Natural killer cell (primary cell): Measurements from ENCODE around the gene SEPTIN3. TPM values are rescaled to one million over a fixed set of nuclear protein-coding genes. Genes with fewer than 3 reads are reported as not detected.

ENCODE experiments used
- ATAC-seq, 3 donors: fragments of 150-1000 bp in 2 of 3; fragments of 200-7000 bp in 1 of 3; cut with Tn5 transposase; 1 replicate in 1 of 3; 2 replicates in 2 of 3; pipeline ENCODE4 v1.10.0; 2021; ENCODE audit warnings: mild to moderate bottlenecking in 2 of 3, moderate library complexity in 2 of 3
- DNase-seq, 2 donors: peaks; one replicate each; pipeline versions ENCODE4 v3.0.0 to v3.0.0-alpha.2; 2013 to 2021; ENCODE audit warnings: mixed read lengths in 1 of 2
- H3K27ac ChIP-seq: one replicate; pipeline ENCODE4 v1.5.1; 2013; ENCODE audit warnings: mild to moderate bottlenecking, low read length
- H3K27me3 ChIP-seq: one replicate; pipeline ENCODE4 v1.6.1; 2013; ENCODE audit warnings: low read length; ENCODE audit not compliant: control insufficient read depth, insufficient read depth
- H3K36me3 ChIP-seq: one replicate; pipeline ENCODE4 v1.6.1; 2013; ENCODE audit warnings: low read length; ENCODE audit not compliant: control insufficient read depth, insufficient read depth
- H3K4me1 ChIP-seq: one replicate; pipeline ENCODE4 v1.6.1; 2013; ENCODE audit warnings: low read length; ENCODE audit not compliant: control insufficient read depth, insufficient read depth
- H3K4me3 ChIP-seq: one replicate; pipeline ENCODE4 v1.5.1; 2013; ENCODE audit warnings: low read length
- H3K9me3 ChIP-seq: one replicate; pipeline ENCODE4 v1.6.1; 2013; ENCODE audit warnings: low read length; ENCODE audit not compliant: control insufficient read depth, insufficient read depth
- H3K27ac Mint-ChIP-seq, 2 donors: one replicate each; pipeline ENCODE4 v1.8.0; 2022; ENCODE audit warnings: mild to moderate bottlenecking in 2 of 2, mixed read lengths in 2 of 2, moderate library complexity in 1 of 2
- H3K27me3 Mint-ChIP-seq, 2 donors: one replicate each; pipeline ENCODE4 v1.8.0; 2022; ENCODE audit warnings: low read depth in 2 of 2, mixed read lengths in 2 of 2
- H3K36me3 Mint-ChIP-seq: one replicate; pipeline ENCODE4 v1.8.0; 2022; ENCODE audit warnings: mixed read lengths
- H3K4me1 Mint-ChIP-seq, 2 donors: one replicate each; pipeline ENCODE4 v1.8.0; 2022; ENCODE audit warnings: mixed read lengths in 2 of 2
- H3K4me3 Mint-ChIP-seq: one replicate; pipeline ENCODE4 v1.8.0; 2022; ENCODE audit warnings: mild to moderate bottlenecking, moderate library complexity, mixed read lengths
- H3K9me3 Mint-ChIP-seq, 2 donors: one replicate each; pipeline ENCODE4 v1.8.0; 2022; ENCODE audit warnings: mixed read lengths in 2 of 2
- CTCF ChIP-seq: fragments of 200-600 bp; IDR thresholded peaks from one replicate; pipeline ENCODE4 v1.8.0; 2022; ENCODE audit warnings: antibody characterized with exemption
- WGBS: methylation state at CpG from one replicate; pipeline ENCODE4 v1.1.7; 2013; ENCODE audit warnings: missing lambda C conversion rate; ENCODE audit not compliant: insufficient coverage; 5-methylcytosine and 5-hydroxymethylcytosine counted together
- intact Hi-C: fragments of 100-400 bp; cut with micrococcal nuclease; formaldehyde crosslinking; loops from one replicate; pipeline ENCODE4 v1.14.2; 2022
- total RNA-seq, 4 donors: library from RNA; stranded (reverse); fragments of 120-200 nt in 1 of 4; gene quantifications; one replicate each; pipeline versions ENCODE4 v1.2.3 to v1.2.4, GENCODE V29; 2013 to 2022

SEPTIN3 gene
- total RNA-seq, 3 donors from 2014 or later (not counting 1 experiment from before 2014, with no cell fraction given): 0.38 TPM; not detected in 2

- WGBS: 88% methylated on average over 4 of the region's 4 CpGs
- Histone ChIP-seq H3K4me3 (no peak overlapping the region), H3K27ac (no peak overlapping the region), H3K4me1 (peaks cover 52% of the 10 kb centered on the region), H3K36me3 (no peaks in the 10 kb centered on the region), H3K27me3 (peaks cover 15% of the 10 kb centered on the region), H3K9me3 (no peaks in the 10 kb centered on the region)
- Mint-ChIP-seq H3K27ac (no peak overlapping the region), H3K27me3 (peaks cover 0 to 21% of the 10 kb centered on the region in 2 donors), H3K9me3 (no peaks in the 10 kb centered on the region), H3K4me3 (no peak overlapping the region), H3K4me1 (peaks cover 5 to 20% of the 10 kb centered on the region in 2 donors), H3K36me3 (no peaks in the 10 kb centered on the region)
- DNase-seq (no peak), ATAC-seq (no peak)
- TF ChIP-seq CTCF: no peak
- intact Hi-C loops: no loop called here
These were observed 46.2 kb upstream of the SEPTIN3 start for GRCh38 chr22:41922940-41923594.

GRCh38 chr22:41923595-41924276 is 45.5 kb upstream of the SEPTIN3 start:
- ATAC-seq (no peak), DNase-seq (no peak)
- Histone ChIP-seq H3K27me3 (peaks cover 12% of the 10 kb centered on the region), H3K4me3 (no peak overlapping the region), H3K27ac (peak overlapping the region; percentile 52), H3K36me3 (no peaks in the 10 kb centered on the region), H3K4me1 (peaks cover 52% of the 10 kb centered on the region), H3K9me3 (no peaks in the 10 kb centered on the region)
- Mint-ChIP-seq H3K9me3 (no peaks in the 10 kb centered on the region), H3K4me3 (no peak overlapping the region), H3K27me3 (peaks cover 0 to 23% of the 10 kb centered on the region in 2 donors), H3K36me3 (no peaks in the 10 kb centered on the region), H3K4me1 (peaks cover 5 to 20% of the 10 kb centered on the region in 2 donors), H3K27ac (no peak overlapping the region)
- TF ChIP-seq CTCF: no peak
- WGBS: 90% methylated on average over 14 of the region's 14 CpGs
- intact Hi-C loops: no loop called here

- Mint-ChIP-seq H3K36me3 (no peaks in the 10 kb centered on the region), H3K27ac (peak overlapping the region in 1 of 2 donors; percentile 51), H3K9me3 (no peaks in the 10 kb centered on the region), H3K4me1 (peaks cover 5 to 7% of the 10 kb centered on the region in 2 donors), H3K27me3 (peaks cover 0 to 23% of the 10 kb centered on the region in 2 donors), H3K4me3 (peak overlapping the region; percentile 72)
- intact Hi-C loops: no loop called here
- Histone ChIP-seq H3K36me3 (no peaks in the 10 kb centered on the region), H3K27ac (peak overlapping the region; percentile 73), H3K4me1 (peaks cover 40% of the 10 kb centered on the region), H3K4me3 (peak overlapping the region; percentile 48), H3K9me3 (no peaks in the 10 kb centered on the region), H3K27me3 (peaks cover 6% of the 10 kb centered on the region)
- peak; percentile 78 for TF ChIP-seq CTCF
- WGBS: 3% methylated on average over 37 of the region's 48 CpGs
- peak; percentile 76 to 87 for DNase-seq
- peak; percentile 85 to 93 (median 92) for ATAC-seq
These were observed 43.3 kb upstream of the SEPTIN3 start for GRCh38 chr22:41925783-41926460.
